ENCODE data around the gene CLEC16A.

- TF ChIP-seq POLR2AphosphoS5 (IDR thresholded peaks at IDR 0.05; ENCODE audit: low read depth) (no peak), CTCF (conservative IDR thresholded peaks at IDR 0.05; ENCODE audit: low read depth in 2 of 2) (no peak), EZH2 (IDR thresholded peaks at IDR 0.05; ENCODE audit: low read depth, unreplicated experiment) (no peak), CREB1 (CRISPR knock-in tag; IDR thresholded peaks at IDR 0.05; ENCODE audit: low read depth) (no peak)
Measured at GRCh38 chr16:11157143-11157542, 212.8 kb downstream of the CLEC16A start.

Measured in GM23338 (cell line).